PC-3 (cell line): ENCODE measurements around the gene ZXDC. TPM values are rescaled to one million over a fixed set of nuclear protein-coding genes. Genes with fewer than 3 reads are reported as not detected.

Source experiments
- ATAC-seq: fragments of 200-7000 bp; cut with Tn5 transposase; 2 replicates; pipeline ENCODE4 v1.9.1; 2020; ENCODE audit warnings: mild to moderate bottlenecking, moderate library complexity
- BruUV-seq: library from RNA; stranded (reverse); fragments of 400-500 nt; replicated peaks from 2 replicates; lab custom pipeline; 2021; lab: Mats Ljungman, UMichigan
- CTCF ChIA-PET: fragments of 300-600 bp; sonication (Branson Sonifier 250); formaldehyde crosslinking; loops from one replicate; lab custom pipeline; 2022; ENCODE audit warnings: antibody characterized with exemption; lab: Charles Lee
- POLR2A ChIA-PET: fragments of 300-600 bp; sonication (Branson Sonifier 250); formaldehyde crosslinking; loops from one replicate; lab custom pipeline; 2022; ENCODE audit warnings: antibody characterized with exemption; ENCODE audit not compliant: unreplicated experiment; lab: Charles Lee
- DNase-seq: peaks from one replicate; pipeline ENCODE4 v3.0.0-alpha.2; 2015
- H2AFZ ChIP-seq: fragments of 300-600 bp; sonication (generic); 2 replicates; pipeline ENCODE4 v1.6.0; 2016; ENCODE audit warnings: antibody characterized with exemption, low read length
- H3F3A ChIP-seq: fragments of 300-600 bp; sonication (generic); one replicate; pipeline ENCODE4 v1.6.0; 2017; ENCODE audit warnings: antibody characterized with exemption, low read length, control low read depth, mild to moderate bottlenecking; ENCODE audit not compliant: unreplicated experiment
- H3K27ac ChIP-seq: fragments of 300-600 bp; sonication (generic); 2 replicates; pipeline ENCODE4 v1.5.1; 2016; ENCODE audit warnings: mild to moderate bottlenecking, low read length
- H3K27me3 ChIP-seq: fragments of 300-600 bp; sonication (generic); 2 replicates; pipeline ENCODE4 v1.6.1; 2016; ENCODE audit warnings: low read length, mixed read lengths
- H3K36me3 ChIP-seq: fragments of 300-600 bp; sonication (generic); 2 replicates; pipeline ENCODE4 v1.6.1; 2016; ENCODE audit warnings: low read depth, mixed run types, low read length, mixed read lengths
- H3K4me1 ChIP-seq: fragments of 300-600 bp; sonication (generic); 2 replicates; pipeline ENCODE4 v1.5.1; 2016; ENCODE audit warnings: low read length; ENCODE audit not compliant: insufficient read depth
- H3K4me2 ChIP-seq: fragments of 300-600 bp; sonication (generic); 2 replicates; pipeline ENCODE4 v1.6.0; 2016; ENCODE audit warnings: low read length
- H3K4me3 ChIP-seq: fragments of 300-600 bp; sonication (generic); 2 replicates; pipeline ENCODE4 v1.5.1; 2016; ENCODE audit warnings: mild to moderate bottlenecking, low read length, mixed read lengths
- H3K79me2 ChIP-seq: fragments of 300-600 bp; sonication (generic); 2 replicates; pipeline ENCODE4 v1.6.1; 2017; ENCODE audit warnings: low read length, mixed read lengths
- H3K9ac ChIP-seq: fragments of 300-600 bp; sonication (generic); 2 replicates; pipeline ENCODE4 v1.6.0; 2016; ENCODE audit warnings: mild to moderate bottlenecking, low read length
- H3K9me2 ChIP-seq: fragments of 300-600 bp; sonication (generic); replicated peaks from 2 replicates; pipeline ENCODE4 v1.6.1; 2016; ENCODE audit warnings: mixed run types, low read length, mixed read lengths
- H3K9me3 ChIP-seq: fragments of 300-600 bp; sonication (generic); 2 replicates; pipeline ENCODE4 v1.6.1; 2016; ENCODE audit warnings: low read length, mixed read lengths
- H4K20me1 ChIP-seq: fragments of 300-600 bp; sonication (generic); 2 replicates; pipeline ENCODE4 v1.6.1; 2016; ENCODE audit warnings: low read length, mixed read lengths
- CTCF ChIP-seq: fragments of 300-600 bp; sonication (generic); conservative IDR thresholded peaks from 2 replicates; pipeline ENCODE4 v1.5.1; 2017; ENCODE audit warnings: antibody characterized with exemption, low read depth, mild to moderate bottlenecking, low read length
- EZH2 ChIP-seq: fragments of 300-600 bp; sonication (generic); IDR thresholded peaks from one replicate; pipeline ENCODE4 v1.6.1; 2017; ENCODE audit warnings: antibody characterized with exemption, mild to moderate bottlenecking, low read length; ENCODE audit not compliant: unreplicated experiment
- EZH2phosphoT487 ChIP-seq: fragments of 300-600 bp; sonication (generic); IDR thresholded peaks from 2 replicates; pipeline ENCODE4 v1.6.1; 2018; ENCODE audit warnings: mild to moderate bottlenecking, antibody characterized with exemption, low read length, borderline replicate concordance
- intact Hi-C: fragments of 100-400 bp; cut with micrococcal nuclease; formaldehyde crosslinking; loops from 2 replicates; pipeline ENCODE4 v1.9.0; 2023
- total RNA-seq: library from RNA; depleted of rRNA; stranded (reverse); fragments of >200 nt; gene quantifications from 2 replicates; pipeline ENCODE4 v1.2.3, GENCODE V29; 2014

Gene ZXDC
- total RNA-seq, 1 experiment from 2014 or later = 18.7 TPM

GRCh38 chr3:126508564-126508964 lies 32.9 kb upstream of the ZXDC start:
- Histone ChIP-seq H4K20me1 (no peaks in the 10 kb centered on the region), H3K4me1 (no peaks in the 10 kb centered on the region; the same call in 1 of the 2 replicates), H3K79me2 (no peaks in the 10 kb centered on the region), H3K4me3 (no peak overlapping the region), H3K9ac (no peak overlapping the region), H3K27ac (no peak overlapping the region), H3K27me3 (no peaks in the 10 kb centered on the region), H2AFZ (no peak overlapping the region), H3K9me2 (no peaks in the 10 kb centered on the region), H3K9me3 (no peaks in the 10 kb centered on the region), H3K4me2 (no peak overlapping the region), H3K36me3 (no peaks in the 10 kb centered on the region), H3F3A (no peaks in the 10 kb centered on the region)
- POLR2A ChIA-PET = no interaction called here
- ATAC-seq (no peak; the same call in 1 of the 2 replicates), DNase-seq (peak; percentile 37)
- CTCF ChIA-PET = no interaction called here
- TF ChIP-seq CTCF = no peak
- TF ChIP-seq EZH2 = no peak
- TF ChIP-seq EZH2phosphoT487 = no peak
- intact Hi-C loops = no loop called here
- BruUV-seq = no TSS peak

GRCh38 chr3:126507886-126508285 lies 32.2 kb upstream of the ZXDC start:
- no peaks in the 10 kb centered on the region for H3K79me2 ChIP-seq
- H3K9me3 ChIP-seq = no peaks in the 10 kb centered on the region
- H3K4me2 ChIP-seq = no peak overlapping the region
- no peaks in the 10 kb centered on the region for H4K20me1 ChIP-seq
- H3K9me2 ChIP-seq = no peaks in the 10 kb centered on the region
- no peaks in the 10 kb centered on the region for H3K36me3 ChIP-seq
- H3K4me3 ChIP-seq = no peak overlapping the region
- H3K27ac ChIP-seq = no peak overlapping the region
- no TSS peak for BruUV-seq
- no peak for DNase-seq
- H3K27me3 ChIP-seq = no peaks in the 10 kb centered on the region
- H2AFZ ChIP-seq = no peak overlapping the region
- no peak overlapping the region for H3K9ac ChIP-seq
- H3F3A ChIP-seq = no peaks in the 10 kb centered on the region
- ATAC-seq = no peak
- no peak for TF ChIP-seq EZH2
- TF ChIP-seq CTCF = no peak
- no peak for TF ChIP-seq EZH2phosphoT487
- ChIA-PET POLR2A (no interaction called here), CTCF (no interaction called here)
- intact Hi-C loops = no loop called here
- no peaks in the 10 kb centered on the region; the same call in 1 of the 2 replicates for H3K4me1 ChIP-seq

GRCh38 chr3:126503701-126504100 lies 28.0 kb upstream of the ZXDC start:
- Histone ChIP-seq H3K9ac (no peak overlapping the region), H3K4me1 (no peaks in the 10 kb centered on the region; the same call in 1 of the 2 replicates), H3K36me3 (no peaks in the 10 kb centered on the region), H2AFZ (no peak overlapping the region), H3K27ac (no peak overlapping the region), H3K79me2 (no peaks in the 10 kb centered on the region), H3K4me3 (no peak overlapping the region), H3K27me3 (no peaks in the 10 kb centered on the region), H3K9me3 (no peaks in the 10 kb centered on the region), H4K20me1 (no peaks in the 10 kb centered on the region), H3K4me2 (no peak overlapping the region), H3K9me2 (no peaks in the 10 kb centered on the region), H3F3A (no peaks in the 10 kb centered on the region)
- BruUV-seq = no TSS peak
- POLR2A ChIA-PET = no interaction called here
- ATAC-seq (no peak), DNase-seq (no peak)
- CTCF ChIA-PET = no interaction called here
- intact Hi-C loops = no loop called here
- TF ChIP-seq CTCF (no peak), EZH2 (no peak), EZH2phosphoT487 (no peak)
